Measurements from ENCODE around the gene OR12D2.

- no peak for TF ChIP-seq CTCF (IDR thresholded peaks at IDR 0.05)
- TF ChIP-seq POLR2AphosphoS5 (IDR thresholded peaks at IDR 0.05), result no peak
- TF ChIP-seq EP300 (IDR thresholded peaks at IDR 0.05), result no peak
Measured at GRCh38 chr6:29424575-29424974, 29.1 kb downstream of the OR12D2 start.

All from esophagus muscularis mucosa (tissue), 4 donors.